Esophagus squamous epithelium (tissue), 4 donors: ENCODE results near the gene NOP53.
"Not testable (repeated sequence)": the region's sequence is repeated elsewhere in the genome, so short reads cannot be mapped to it uniquely, and the experiment has no call there.

ENCODE experiments used
- CTCF ChIP-seq, 6 experiments: fragments of 450-650 bp in 4 of 6; fragments of 200-600 bp in 2 of 6; sonication (generic) in 2 of 6; IDR thresholded peaks; one replicate each; pipeline ENCODE4 v1.5.1; 2016 to 2019; ENCODE audit warnings: antibody characterized with exemption in 6 of 6, mild to moderate bottlenecking in 4 of 6, moderate library complexity in 4 of 6
- POLR2A ChIP-seq, 4 donors: fragments of 450-650 bp; IDR thresholded peaks; one replicate each; pipeline ENCODE4 v1.6.1; 2017; ENCODE audit warnings: antibody characterized with exemption in 4 of 4, mild to moderate bottlenecking in 4 of 4, moderate library complexity in 3 of 4

GRCh38 chr19:47777245-47778048 is 32.1 kb downstream of the NOP53 start:
- TF ChIP-seq CTCF, POLR2A (IDR thresholded peaks at IDR 0.05): not testable (repeated sequence)
